ENCODE results near the gene TFR2. TPM values are rescaled to one million over a fixed set of nuclear protein-coding genes. Genes with fewer than 3 reads are reported as not detected.
A peak's percentile ranks its signal among the peaks of the same experiment; 100 is the strongest.

TFR2 gene
- total and polyA plus RNA-seq, 9 of the 15 experiments (the other 6 are each of a cell fraction or from before 2014, with no cell fraction given), result 3.8 to 123 (median 51.1) TPM

GRCh38 chr7:100586266-100587025, 54.9 kb downstream of the TFR2 start, which contains the start of gene FBXO24 (continued):
- TF ChIP-seq E2F6 (IDR thresholded peaks at IDR 0.05; ENCODE audit: borderline replicate concordance in 1 of 2, extremely low read depth in 1 of 2, insufficient read depth in 1 of 2, insufficient read length in 1 of 2, low read depth in 1 of 2, low read length in 1 of 2, poor library complexity in 1 of 2, severe bottlenecking in 1 of 2), result peak; percentile 37 to 58
- TF ChIP-seq RFX5 (IDR thresholded peaks at IDR 0.05; ENCODE audit: low read depth, low read length), result peak; percentile 55; the same call in 1 of the 2 replicates
- no peak for TF ChIP-seq FUS (optimal IDR thresholded peaks at IDR 0.05; ENCODE audit: low read depth, low read length)
- no peak for TF ChIP-seq SMARCB1 (IDR thresholded peaks at IDR 0.05; ENCODE audit: insufficient read length, low read depth)
- peak; percentile 51 for TF ChIP-seq TAF7 (tag; IDR thresholded peaks at IDR 0.05)
- TF ChIP-seq ZFP1 (CRISPR knock-in tag; IDR thresholded peaks at IDR 0.05), result no peak
- no peak for TF ChIP-seq ATF3 (IDR thresholded peaks at IDR 0.05)
- no peak for TF ChIP-seq ATF3 (CRISPR knock-in tag; conservative IDR thresholded peaks at IDR 0.05)
- peak; percentile 95 for TF ChIP-seq NFYB (IDR thresholded peaks at IDR 0.05; ENCODE audit: extremely low read depth, insufficient read length)
- peak; percentile 100 for TF ChIP-seq MBD2 (IDR thresholded peaks at IDR 0.05; ENCODE audit: borderline replicate concordance, low read depth)
- TF ChIP-seq POLR2B (IDR thresholded peaks at IDR 0.05; ENCODE audit: low read depth, partially characterized antibody), result no peak
- no peak for TF ChIP-seq JUNB (CRISPR knock-in tag; conservative IDR thresholded peaks at IDR 0.05)
- no peak for TF ChIP-seq ZNF324 (CRISPR knock-in tag; IDR thresholded peaks at IDR 0.05)
- no peak for TF ChIP-seq ZNF407 (IDR thresholded peaks at IDR 0.05; ENCODE audit: low read depth)
- TF ChIP-seq ZNF655 (CRISPR knock-in tag; IDR thresholded peaks at IDR 0.05), result no peak

Data from K562 (cell line).